ENCODE data around the gene OR1Q1. TPM values are rescaled to one million over a fixed set of nuclear protein-coding genes. Genes with fewer than 3 reads are reported as not detected.

The OR1Q1 gene
- total and polyA plus RNA-seq, 5 donors, result not detected

GRCh38 chr9:122657527-122657926 is 43.0 kb downstream of the OR1Q1 start, which contains the start of gene OR1B1:
TSS of gene OR1B1 (minus strand) at chr9:122657627.
- intact Hi-C loops (cut with DNase I), result no loop called here
- DNase-seq, result no peak
- no peak for ATAC-seq
- WGBS, result 89% methylated on average over 3 of the region's 3 CpGs
- H3K4me3 ChIP-seq (ENCODE audit: low read length), result no peak within 1 kb of the TSS
- H3K9me3 ChIP-seq (ENCODE audit: control insufficient read depth, low read length), result peaks cover 1% of the 10 kb centered on the region
- H3K27me3 ChIP-seq (ENCODE audit: control insufficient read depth, insufficient read depth), result no peaks in the 10 kb centered on the region
- no peak within 1 kb of the TSS for H3K27ac ChIP-seq (ENCODE audit: low read length)
- no peaks in the 10 kb centered on the region for H3K4me1 ChIP-seq (ENCODE audit: control insufficient read depth, insufficient read depth, low read length)

GRCh38 chr9:122661416-122661815 is 46.9 kb downstream of the OR1Q1 start, which contains the start of gene OR1L1:
TSS of gene OR1L1 (plus strand) at chr9:122661716. CDS start at chr9:122661716, 0 bp downstream.
- no peak within 1 kb of the TSS for H3K4me3 ChIP-seq (ENCODE audit: low read length)
- intact Hi-C loops (cut with DNase I), result no loop called here
- no peaks in the 10 kb centered on the region for H3K27me3 ChIP-seq (ENCODE audit: control insufficient read depth, insufficient read depth)
- no peaks in the 10 kb centered on the region for H3K4me1 ChIP-seq (ENCODE audit: control insufficient read depth, insufficient read depth, low read length)
- DNase-seq (no peak), ATAC-seq (no peak)
- 32% methylated on average over 2 of the region's 2 CpGs for WGBS
- H3K9me3 ChIP-seq (ENCODE audit: control insufficient read depth, low read length), result peaks cover 1% of the 10 kb centered on the region
- no peak within 1 kb of the TSS for H3K27ac ChIP-seq (ENCODE audit: low read length)

Other genes starting within 250 kb of the OR1Q1 start
- 10 to 100 TPM; 11.7 to 29.2 (median 22.6) TPM for gene PTGS1, start 243.7 kb upstream of the OR1Q1 start, total RNA-seq
- gene PTGS1, start 243.7 kb upstream of the OR1Q1 start, polyA plus RNA-seq, result 4.5 TPM
- not detected for gene OR1J1, start 136.8 kb upstream of the OR1Q1 start, total RNA-seq
- not detected for gene OR1J1, start 136.8 kb upstream of the OR1Q1 start, polyA plus RNA-seq
- not detected for gene OR1J2, start 103.9 kb upstream of the OR1Q1 start, total RNA-seq
- gene OR1J2, start 103.9 kb upstream of the OR1Q1 start, polyA plus RNA-seq, result not detected
- gene OR1J4, start 95.6 kb upstream of the OR1Q1 start, total RNA-seq, result not detected
- gene OR1J4, start 95.6 kb upstream of the OR1Q1 start, polyA plus RNA-seq, result not detected
- gene OR1N1, start 87.4 kb upstream of the OR1Q1 start, total RNA-seq, result not detected
- gene OR1N1, start 87.4 kb upstream of the OR1Q1 start, polyA plus RNA-seq, result not detected
- gene OR1N2, start 61.6 kb upstream of the OR1Q1 start, total RNA-seq, result not detected
- not detected for gene OR1N2, start 61.6 kb upstream of the OR1Q1 start, polyA plus RNA-seq
- gene OR1L8, start 31.4 kb upstream of the OR1Q1 start, total RNA-seq, result under 1 TPM in 3 of 4 donors, not detected in 1; 0.14 to 0.61 (median 0.43) TPM
- gene OR1L8, start 31.4 kb upstream of the OR1Q1 start, polyA plus RNA-seq, result 0.05 TPM
- not detected for gene OR1B1, start 42.9 kb downstream of the OR1Q1 start, total RNA-seq
- not detected for gene OR1B1, start 42.9 kb downstream of the OR1Q1 start, polyA plus RNA-seq
- gene OR1L1, start 47.0 kb downstream of the OR1Q1 start, total RNA-seq, result not detected
- gene OR1L1, start 47.0 kb downstream of the OR1Q1 start, polyA plus RNA-seq, result not detected
- gene OR1L3, start 60.4 kb downstream of the OR1Q1 start, total RNA-seq, result not detected
- not detected for gene OR1L3, start 60.4 kb downstream of the OR1Q1 start, polyA plus RNA-seq
- gene OR1L4, start 109.3 kb downstream of the OR1Q1 start, total RNA-seq, result not detected
- gene OR1L4, start 109.3 kb downstream of the OR1Q1 start, polyA plus RNA-seq, result not detected
- gene OR1L6, start 127.6 kb downstream of the OR1Q1 start, total RNA-seq, result not detected
- gene OR1L6, start 127.6 kb downstream of the OR1Q1 start, polyA plus RNA-seq, result not detected
- not detected for gene OR5C1, start 174.2 kb downstream of the OR1Q1 start, total RNA-seq
- not detected for gene OR5C1, start 174.2 kb downstream of the OR1Q1 start, polyA plus RNA-seq
- not detected for gene OR1K1, start 185.4 kb downstream of the OR1Q1 start, total RNA-seq
- gene OR1K1, start 185.4 kb downstream of the OR1Q1 start, polyA plus RNA-seq, result not detected
- gene PDCL, start 213.8 kb downstream of the OR1Q1 start, total RNA-seq, result 10 to 100 TPM in 2 of 4 donors, 1 to 10 TPM in 2; 8.6 to 11.6 (median 10.4) TPM
- 6.4 TPM for gene PDCL, start 213.8 kb downstream of the OR1Q1 start, polyA plus RNA-seq